Measurements from ENCODE around the gene CDK17.

GRCh38 chr12:96412431-96412830 is 12.2 kb upstream of the CDK17 start:
- TF ChIP-seq CTCF (IDR thresholded peaks at IDR 0.05), result no peak
- no peak for TF ChIP-seq POLR2A (IDR thresholded peaks at IDR 0.05)
